KMS-11 (cell line): ENCODE data around the gene LPP.

Source experiments
- H2AFZ ChIP-seq: fragments of 200-600 bp; sonication (generic); 2 replicates; pipeline ENCODE4 v1.6.1; 2016; ENCODE audit warnings: antibody characterized with exemption, mixed run types, low read depth
- H3K27ac ChIP-seq: fragments of 200-600 bp; sonication (generic); 2 replicates; pipeline ENCODE4 v1.6.1; 2016; ENCODE audit warnings: mild to moderate bottlenecking, mixed run types
- H3K27me3 ChIP-seq: fragments of 200-600 bp; sonication (generic); 2 replicates; pipeline ENCODE4 v1.6.1; 2017; ENCODE audit warnings: mild to moderate bottlenecking, low read depth, mixed run types, moderate library complexity; ENCODE audit not compliant: insufficient read depth
- H3K36me3 ChIP-seq: fragments of 200-600 bp; sonication (generic); 2 replicates; pipeline ENCODE4 v1.6.1; 2017; ENCODE audit warnings: mild to moderate bottlenecking, mixed run types; ENCODE audit not compliant: insufficient read depth
- H3K4me1 ChIP-seq: fragments of 200-600 bp; sonication (generic); 2 replicates; pipeline ENCODE4 v1.6.1; 2016; ENCODE audit warnings: mild to moderate bottlenecking, low read depth, mixed run types; ENCODE audit not compliant: poor library complexity, severe bottlenecking
- H3K4me2 ChIP-seq: fragments of 200-600 bp; sonication (generic); 2 replicates; pipeline ENCODE4 v1.7.0; 2016; ENCODE audit warnings: mild to moderate bottlenecking, mixed run types
- H3K4me3 ChIP-seq: fragments of 200-600 bp; sonication (generic); IDR thresholded peaks from 2 replicates; pipeline ENCODE4 v1.6.1; 2017; ENCODE audit warnings: low read depth, low read length, mixed read lengths; ENCODE audit not compliant: insufficient read depth
- H3K79me2 ChIP-seq: fragments of 200-600 bp; sonication (generic); 2 replicates; pipeline ENCODE4 v1.6.1; 2016; ENCODE audit warnings: low read depth, mixed run types; ENCODE audit not compliant: insufficient read depth
- H3K9ac ChIP-seq: fragments of 200-600 bp; sonication (generic); 2 replicates; pipeline ENCODE4 v1.6.1; 2016; ENCODE audit warnings: mild to moderate bottlenecking, mixed run types
- H4K20me1 ChIP-seq: fragments of 200-600 bp; sonication (generic); 2 replicates; pipeline ENCODE4 v1.6.1; 2016; ENCODE audit warnings: mild to moderate bottlenecking, mixed run types; ENCODE audit not compliant: insufficient read depth
- CTCF ChIP-seq: fragments of 200-600 bp; sonication (generic); conservative IDR thresholded peaks from 2 replicates; pipeline ENCODE4 v1.6.1; 2017; ENCODE audit warnings: low read depth, mild to moderate bottlenecking, antibody characterized with exemption, low read length, moderate library complexity, mixed read lengths

Gene LPP

GRCh38 chr3:188761439-188761838 lies 607.5 kb downstream of the LPP start:
- TF ChIP-seq CTCF, result no peak
- H3K4me3 ChIP-seq, result no peak overlapping the region
- H2AFZ ChIP-seq, result no peak overlapping the region
- no peaks in the 10 kb centered on the region for H3K79me2 ChIP-seq
- H3K4me1 ChIP-seq, result no peaks in the 10 kb centered on the region
- H3K4me2 ChIP-seq, result no peak overlapping the region
- H3K27ac ChIP-seq, result no peak overlapping the region
- no peaks in the 10 kb centered on the region for H3K36me3 ChIP-seq
- H3K27me3 ChIP-seq, result no peaks in the 10 kb centered on the region
- no peak overlapping the region for H3K9ac ChIP-seq
- no peaks in the 10 kb centered on the region for H4K20me1 ChIP-seq

- H3K27me3 ChIP-seq, result no peaks in the 10 kb centered on the region
- no peaks in the 10 kb centered on the region for H3K36me3 ChIP-seq
Observed at GRCh38 chr3:188761964-188762363, 608.0 kb downstream of the LPP start.

GRCh38 chr3:188764609-188765008 lies 610.7 kb downstream of the LPP start:
- H4K20me1 ChIP-seq, result no peaks in the 10 kb centered on the region
- H3K27me3 ChIP-seq, result no peaks in the 10 kb centered on the region

More at GRCh38 chr3:188761964-188762363, 608.0 kb downstream of the LPP start:
- H4K20me1 ChIP-seq, result no peaks in the 10 kb centered on the region
- H3K4me1 ChIP-seq, result no peaks in the 10 kb centered on the region
- no peaks in the 10 kb centered on the region for H3K79me2 ChIP-seq
- H2AFZ ChIP-seq, result no peak overlapping the region
- no peak for TF ChIP-seq CTCF
- H3K27ac ChIP-seq, result no peak overlapping the region
- no peak overlapping the region for H3K4me2 ChIP-seq
- no peak overlapping the region for H3K4me3 ChIP-seq
- no peak overlapping the region for H3K9ac ChIP-seq

GRCh38 chr3:188769831-188770230 lies 615.9 kb downstream of the LPP start:
- Histone ChIP-seq H4K20me1 (no peaks in the 10 kb centered on the region), H3K4me2 (no peak overlapping the region), H3K4me1 (no peaks in the 10 kb centered on the region), H3K36me3 (no peaks in the 10 kb centered on the region), H3K79me2 (no peaks in the 10 kb centered on the region), H3K27ac (no peak overlapping the region), H3K9ac (no peak overlapping the region), H3K4me3 (no peak overlapping the region), H2AFZ (no peak overlapping the region), H3K27me3 (no peaks in the 10 kb centered on the region)
- TF ChIP-seq CTCF, result no peak

More at GRCh38 chr3:188764609-188765008, 610.7 kb downstream of the LPP start:
- Histone ChIP-seq H3K4me3 (no peak overlapping the region), H3K27ac (no peak overlapping the region), H3K4me2 (no peak overlapping the region), H3K36me3 (no peaks in the 10 kb centered on the region), H3K9ac (no peak overlapping the region), H3K4me1 (no peaks in the 10 kb centered on the region), H2AFZ (no peak overlapping the region), H3K79me2 (no peaks in the 10 kb centered on the region)
- TF ChIP-seq CTCF, result no peak
